Smooth muscle cell (in vitro differentiated cells): ENCODE data around the gene GOSR1. TPM values are rescaled to one million over a fixed set of nuclear protein-coding genes. Genes with fewer than 3 reads are reported as not detected.
"Not testable (repeated sequence)": the region's sequence is repeated elsewhere in the genome, so short reads cannot be mapped to it uniquely, and the experiment has no call there.

Source experiments
- DNase-seq: peaks from one replicate; lab custom pipeline; 2025; ENCODE audit not compliant: unreplicated experiment; lab: John Stamatoyannopoulos, UW
- H2AFZ ChIP-seq: fragments of 200-600 bp; sonication (generic); 2 replicates; pipeline ENCODE4 v1.6.0; 2016; ENCODE audit warnings: antibody characterized with exemption, low read depth, mild to moderate bottlenecking
- H3F3A ChIP-seq: fragments of 200-600 bp; sonication (generic); 2 replicates; pipeline ENCODE4 v1.6.0; 2017; ENCODE audit warnings: antibody characterized with exemption, low read depth
- H3K27ac ChIP-seq: fragments of 200-600 bp; sonication (generic); 2 replicates; pipeline ENCODE4 v1.5.1; 2016; ENCODE audit warnings: low read depth, mild to moderate bottlenecking
- H3K27me3 ChIP-seq: fragments of 200-600 bp; sonication (generic); 2 replicates; pipeline ENCODE4 v1.6.1; 2016; ENCODE audit warnings: low read depth, mild to moderate bottlenecking
- H3K36me3 ChIP-seq: fragments of 200-600 bp; sonication (generic); 2 replicates; pipeline ENCODE4 v1.5.1; 2016; ENCODE audit warnings: low read depth
- H3K4me1 ChIP-seq: fragments of 200-600 bp; sonication (generic); 2 replicates; pipeline ENCODE4 v1.5.1; 2016; ENCODE audit warnings: low read depth
- H3K4me2 ChIP-seq: fragments of 200-600 bp; sonication (generic); 2 replicates; pipeline ENCODE4 v1.6.0; 2016; ENCODE audit warnings: mild to moderate bottlenecking
- H3K4me3 ChIP-seq: fragments of 200-600 bp; sonication (generic); 2 replicates; pipeline ENCODE4 v1.5.1; 2016; ENCODE audit warnings: mild to moderate bottlenecking
- H3K79me2 ChIP-seq: fragments of 200-600 bp; sonication (generic); 2 replicates; pipeline ENCODE4 v1.6.0; 2016; ENCODE audit warnings: low read depth, mild to moderate bottlenecking
- H3K9ac ChIP-seq: fragments of 200-600 bp; sonication (generic); 2 replicates; pipeline ENCODE4 v1.6.0; 2016; ENCODE audit warnings: low read depth
- H3K9me3 ChIP-seq: fragments of 200-600 bp; sonication (generic); replicated peaks from 2 replicates; pipeline ENCODE4 v1.5.1; 2016; ENCODE audit warnings: low read depth
- H4K20me1 ChIP-seq: fragments of 200-600 bp; sonication (generic); 2 replicates; pipeline ENCODE4 v1.6.0; 2016; ENCODE audit warnings: low read depth
- CTCF ChIP-seq: fragments of 200-600 bp; sonication (generic); IDR thresholded peaks from 2 replicates; pipeline ENCODE4 v1.5.1; 2017; ENCODE audit warnings: borderline replicate concordance, mild to moderate bottlenecking, antibody characterized with exemption; ENCODE audit not compliant: insufficient read depth, poor library complexity, severe bottlenecking
- WGBS: methylation state at CpG from one replicate; pipeline ENCODE4 v1.1.7; 2016; ENCODE audit warnings: low lambda C conversion rate; 5-methylcytosine and 5-hydroxymethylcytosine counted together
- polyA plus RNA-seq: library from polyadenylated mRNA; unstranded; fragments of >200 nt; fragmentation: Nextera tagmentation; extraction: Ambion mirVana; gene quantifications from 2 replicates; pipeline ENCODE4 v1.2.1, GENCODE V29; 2016
- total RNA-seq: library from RNA; depleted of rRNA; stranded (reverse); fragments of >200 nt; gene quantifications from 2 replicates; pipeline ENCODE4 v1.2.3, GENCODE V29; 2014

GOSR1 gene
- total and polyA plus RNA-seq, 2 experiments from 2014 or later = 48.3 to 81.0 TPM

- Histone ChIP-seq H3K79me2 (no peaks in the 10 kb centered on the region), H2AFZ (no peak overlapping the region), H3K27me3 (no peaks in the 10 kb centered on the region), H3K9ac (no peak overlapping the region), H3K27ac (no peak overlapping the region), H3K4me2 (no peak overlapping the region), H3K36me3 (no peaks in the 10 kb centered on the region), H3F3A (no peaks in the 10 kb centered on the region), H3K9me3 (no peaks in the 10 kb centered on the region), H3K4me3 (no peak overlapping the region), H4K20me1 (no peaks in the 10 kb centered on the region), H3K4me1 (no peaks in the 10 kb centered on the region)
- no peak for TF ChIP-seq CTCF
- no peak for DNase-seq
- 77% methylated on average over 9 of the region's 9 CpGs for WGBS
Observed at GRCh38 chr17:30565073-30565935, 88.1 kb downstream of the GOSR1 start.

- 79% methylated on average over 4 of the region's 4 CpGs for WGBS
- not testable (repeated sequence) for H3K79me2 ChIP-seq, H3K4me2 ChIP-seq, H3F3A ChIP-seq, H3K4me3 ChIP-seq, H3K27ac ChIP-seq, H3K36me3 ChIP-seq, H3K9ac ChIP-seq, H4K20me1 ChIP-seq, DNase-seq, H3K4me1 ChIP-seq, H2AFZ ChIP-seq, H3K9me3 ChIP-seq, H3K27me3 ChIP-seq
Observed at GRCh38 chr17:30566104-30566503, 88.9 kb downstream of the GOSR1 start.

GRCh38 chr17:30566516-30567225 is 89.5 kb downstream of the GOSR1 start:
- DNase-seq, H4K20me1 ChIP-seq, H3K27ac ChIP-seq, H3K4me3 ChIP-seq, H3K4me2 ChIP-seq, H3K79me2 ChIP-seq, H3K36me3 ChIP-seq, H3K9ac ChIP-seq, H3F3A ChIP-seq, H2AFZ ChIP-seq, H3K27me3 ChIP-seq, H3K4me1 ChIP-seq, H3K9me3 ChIP-seq: not testable (repeated sequence)
- WGBS = 83% methylated on average over 10 of the region's 10 CpGs

GRCh38 chr17:30567231-30568116 is 90.3 kb downstream of the GOSR1 start:
- H3K4me2 ChIP-seq = no peak overlapping the region
- no peaks in the 10 kb centered on the region for H3K27me3 ChIP-seq
- H3K36me3 ChIP-seq = no peaks in the 10 kb centered on the region
- TF ChIP-seq CTCF = no peak
- WGBS = 86% methylated on average over 17 of the region's 17 CpGs
- H3K4me3 ChIP-seq = no peak overlapping the region
- no peaks in the 10 kb centered on the region for H3K79me2 ChIP-seq
- H4K20me1 ChIP-seq = no peaks in the 10 kb centered on the region
- no peak for DNase-seq
- H3K9ac ChIP-seq = no peak overlapping the region
- no peak overlapping the region for H2AFZ ChIP-seq
- H3K27ac ChIP-seq = no peak overlapping the region
- no peaks in the 10 kb centered on the region for H3K9me3 ChIP-seq
- H3F3A ChIP-seq = no peaks in the 10 kb centered on the region
- no peaks in the 10 kb centered on the region for H3K4me1 ChIP-seq
